ENCODE data around the gene PDIK1L.

PDIK1L gene

GRCh38 chr1:26111530-26112406 lies at the start of gene PDIK1L:
Gene PDIK1L, plus strand, starts transcription at chr1:26111824. Its CDS starts 2,485 bp downstream, at chr1:26114309.
- peak; percentile 96 for DNase-seq (ENCODE audit: low spot score)

- no peak for DNase-seq (ENCODE audit: low spot score)
These were observed 47.1 kb upstream of the PDIK1L start for GRCh38 chr1:26064553-26064952.

- DNase-seq (ENCODE audit: low spot score) = no peak
These were observed 45.5 kb upstream of the PDIK1L start for GRCh38 chr1:26066160-26066559.

GRCh38 chr1:26066857-26067256 lies 44.8 kb upstream of the PDIK1L start:
- DNase-seq (ENCODE audit: low spot score) = no peak

GRCh38 chr1:26067432-26067911 lies 44.2 kb upstream of the PDIK1L start, which contains the start of gene TRIM63:
Gene TRIM63, minus strand, starts transcription at chr1:26067630. Its CDS starts 136 bp downstream, at chr1:26067494.
- no peak for DNase-seq (ENCODE audit: low spot score)

GRCh38 chr1:26069941-26070295 lies 41.7 kb upstream of the PDIK1L start:
- DNase-seq (ENCODE audit: low spot score) = no peak

GRCh38 chr1:26070296-26070962 lies 41.2 kb upstream of the PDIK1L start:
- no peak for DNase-seq (ENCODE audit: low spot score)

- no peak for DNase-seq (ENCODE audit: low spot score)
These were observed 40.7 kb upstream of the PDIK1L start for GRCh38 chr1:26070963-26071342.

GRCh38 chr1:26072305-26072704 lies 39.3 kb upstream of the PDIK1L start:
- DNase-seq (ENCODE audit: low spot score) = no peak

GRCh38 chr1:26075421-26076144 lies 36.0 kb upstream of the PDIK1L start:
- no peak for DNase-seq (ENCODE audit: low spot score)

GRCh38 chr1:26077524-26077923 lies 34.1 kb upstream of the PDIK1L start:
- no peak for DNase-seq (ENCODE audit: low spot score)

- DNase-seq (ENCODE audit: low spot score) = no peak
These were observed 33.1 kb upstream of the PDIK1L start for GRCh38 chr1:26078286-26079177.

GRCh38 chr1:26079178-26079563 lies 32.5 kb upstream of the PDIK1L start:
- DNase-seq (ENCODE audit: low spot score) = no peak

GRCh38 chr1:26079960-26080814 lies 31.4 kb upstream of the PDIK1L start:
- no peak for DNase-seq (ENCODE audit: low spot score)

GRCh38 chr1:26081267-26082019 lies 30.2 kb upstream of the PDIK1L start:
- DNase-seq (ENCODE audit: low spot score) = no peak

- DNase-seq (ENCODE audit: low spot score) = no peak
These were observed 29.6 kb upstream of the PDIK1L start for GRCh38 chr1:26082020-26082350.

- no peak for DNase-seq (ENCODE audit: low spot score)
These were observed 28.4 kb upstream of the PDIK1L start for GRCh38 chr1:26083208-26083607.

- no peak for DNase-seq (ENCODE audit: low spot score)
These were observed 27.5 kb upstream of the PDIK1L start for GRCh38 chr1:26084091-26084561.

- DNase-seq (ENCODE audit: low spot score) = no peak
These were observed 26.8 kb upstream of the PDIK1L start for GRCh38 chr1:26084844-26085243.

GRCh38 chr1:26089125-26089524 lies 22.5 kb upstream of the PDIK1L start:
- DNase-seq (ENCODE audit: low spot score) = no peak
